HG02943 (cell line): Measurements from ENCODE around the gene FMO1.
"Not testable (repeated sequence)": the region's sequence is repeated elsewhere in the genome, so short reads cannot be mapped to it uniquely, and the experiment has no call there.

ENCODE experiments used
- ATAC-seq: cut with Tn5 transposase; IDR thresholded peaks from one replicate; pipeline ENCODE4 v1.9.1; 2021; ENCODE audit warnings: mild to moderate bottlenecking, low read depth, moderate library complexity; ENCODE audit not compliant: unreplicated experiment

FMO1 gene

GRCh38 chr1:171231326-171231725, 17.0 kb upstream of the FMO1 start:
- ATAC-seq, result no peak

DNA sequence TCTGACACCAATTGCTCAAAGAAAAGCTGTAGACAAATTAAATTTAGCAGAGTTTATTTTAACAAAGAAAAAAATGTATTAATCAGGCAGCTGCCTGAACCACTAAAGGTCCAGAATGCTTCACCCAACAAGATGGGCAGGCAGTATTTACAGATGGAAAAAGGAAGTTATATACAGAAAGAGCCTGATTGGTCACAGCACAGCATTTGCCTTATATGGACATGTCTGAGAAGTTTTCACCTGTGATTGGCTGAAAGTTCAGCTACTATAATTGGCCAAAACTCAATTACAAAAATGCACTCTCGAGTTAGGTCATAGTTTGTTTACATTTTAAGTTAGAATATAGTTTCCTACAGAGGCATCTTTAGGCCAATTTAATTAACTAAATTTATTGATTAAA, 15.1 kb upstream of the FMO1 start:
- no peak for ATAC-seq

GRCh38 chr1:171236231-171236630, 12.1 kb upstream of the FMO1 start:
- not testable (repeated sequence) for ATAC-seq

GRCh38 chr1:171243878-171244277, 4.4 kb upstream of the FMO1 start:
- ATAC-seq, result no peak

- no peak for ATAC-seq
Measured at GRCh38 chr1:171245458-171246064, 2.7 kb upstream of the FMO1 start.

DNA sequence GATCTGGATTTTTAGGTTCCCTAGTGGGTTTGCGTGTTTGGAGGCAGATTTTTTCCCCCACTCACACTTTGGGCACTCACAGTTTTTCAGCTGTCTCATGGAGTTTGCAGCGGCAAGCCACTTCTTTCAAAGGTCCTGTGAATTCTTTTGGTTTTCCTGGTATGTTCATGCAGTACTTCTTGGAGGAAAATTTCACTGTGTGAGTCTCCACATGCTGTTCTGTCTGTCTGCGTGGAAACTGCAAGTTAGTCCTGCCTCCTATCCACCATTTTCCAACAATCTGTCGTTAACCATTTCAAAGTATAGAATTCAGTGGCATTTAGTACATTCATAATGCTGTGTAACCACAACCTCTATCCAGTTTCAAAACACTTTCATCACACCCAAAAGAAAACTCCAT, 793 bp upstream of the FMO1 start:
- no peak for ATAC-seq

DNA sequence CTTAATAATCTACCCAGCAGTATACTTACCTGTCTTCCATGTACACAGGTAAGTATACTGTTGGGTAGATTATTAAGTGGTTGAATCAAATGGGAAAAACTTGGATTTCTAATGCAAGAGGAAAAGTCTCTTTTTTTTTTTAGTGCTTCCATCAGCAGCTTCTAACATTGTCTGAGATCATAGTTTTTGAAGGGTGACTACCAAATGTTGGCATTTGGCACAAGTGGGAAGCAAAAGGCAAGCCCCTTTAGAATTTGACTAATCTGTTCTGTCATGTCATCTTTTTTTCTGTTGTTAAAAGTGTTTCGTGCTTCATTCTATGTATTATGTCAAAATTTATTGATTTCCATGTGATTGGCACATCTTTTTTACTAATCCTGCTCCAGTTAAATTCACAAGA, 547 bp downstream of the FMO1 start:
- no peak for ATAC-seq

DNA sequence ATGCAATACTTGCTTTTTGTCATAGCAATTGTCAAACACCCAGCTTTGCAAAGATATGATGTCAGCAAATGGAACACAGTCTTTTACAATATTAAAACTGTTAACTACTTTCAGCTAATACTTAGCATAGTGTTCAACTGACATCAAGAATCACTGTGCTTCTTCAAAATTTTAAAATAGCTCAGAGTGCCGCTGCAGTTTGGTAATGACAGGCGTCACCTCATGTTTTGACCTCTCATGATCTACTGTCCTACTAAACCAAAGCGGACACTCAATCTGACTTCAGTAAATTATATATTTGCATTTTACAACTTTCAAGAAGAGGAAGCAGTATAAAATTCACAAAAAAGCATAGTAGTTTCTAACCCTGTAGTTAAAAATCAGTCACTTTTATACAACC, 2.0 kb downstream of the FMO1 start:
- ATAC-seq, result no peak

DNA sequence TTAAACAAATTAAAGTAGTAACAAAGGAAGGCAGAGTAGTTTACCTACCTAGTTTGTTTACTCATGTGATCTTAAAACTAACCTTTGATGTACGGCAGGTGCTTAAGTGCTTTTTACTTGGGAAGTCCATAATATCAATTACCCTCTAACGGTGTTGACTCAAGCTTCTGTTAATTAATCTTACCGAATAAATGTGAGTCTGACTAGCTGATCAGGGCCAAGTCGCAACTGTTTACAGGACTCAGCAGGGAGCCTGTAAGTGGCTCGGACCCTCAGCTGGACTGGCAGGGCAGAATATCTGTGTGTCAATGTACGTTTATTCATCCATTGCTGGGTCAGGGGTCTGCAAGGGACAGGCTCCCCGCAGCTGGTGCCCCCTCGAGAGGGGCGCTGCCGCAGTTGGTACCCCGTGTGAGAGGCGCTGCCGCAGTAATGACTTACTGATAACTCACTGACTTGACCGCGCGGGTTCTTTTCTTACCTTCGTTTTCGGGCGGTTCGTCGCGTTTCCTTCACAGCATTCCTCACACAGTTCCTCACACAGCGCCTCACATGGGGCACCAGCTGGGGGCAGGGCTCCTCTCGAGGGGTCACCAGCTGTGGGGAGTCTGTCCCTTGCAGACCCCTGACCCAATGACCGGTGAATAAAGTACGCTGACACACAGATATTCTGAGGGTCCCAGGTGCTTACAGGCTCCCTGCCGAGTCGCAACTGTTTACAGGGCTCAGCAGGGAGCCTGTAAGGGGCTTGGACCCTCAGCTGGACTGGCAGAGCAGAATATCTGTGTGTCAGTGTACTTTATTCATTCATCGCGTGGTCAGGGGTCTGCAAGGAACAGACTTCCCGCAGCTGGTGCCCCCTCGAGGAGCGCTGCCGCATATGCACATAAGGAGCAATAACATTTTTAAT, 3.0 kb downstream of the FMO1 start:
- ATAC-seq, result no peak

GRCh38 chr1:171251952-171252300, 3.6 kb downstream of the FMO1 start:
- ATAC-seq, result no peak

DNA sequence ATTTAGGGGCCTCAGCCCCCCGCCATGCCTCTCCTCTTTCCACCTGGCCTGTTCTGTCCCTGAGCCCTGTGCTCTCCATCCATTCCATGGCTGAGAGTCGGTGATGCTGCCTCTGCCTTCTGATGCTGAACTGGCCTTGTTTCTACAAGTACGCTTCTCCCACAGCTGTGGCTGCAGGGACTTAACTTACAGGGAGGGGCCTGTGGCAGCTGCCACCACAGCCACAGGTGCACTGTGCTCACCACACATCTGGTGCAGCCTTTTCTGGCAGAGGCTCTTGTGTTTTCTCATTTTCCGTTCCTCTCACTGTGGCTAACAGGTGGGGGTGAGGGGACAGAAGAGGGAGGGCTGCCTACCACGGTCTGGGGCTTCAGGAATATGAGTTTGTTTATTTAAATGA, 4.2 kb downstream of the FMO1 start:
- ATAC-seq, result peak; percentile 89

DNA sequence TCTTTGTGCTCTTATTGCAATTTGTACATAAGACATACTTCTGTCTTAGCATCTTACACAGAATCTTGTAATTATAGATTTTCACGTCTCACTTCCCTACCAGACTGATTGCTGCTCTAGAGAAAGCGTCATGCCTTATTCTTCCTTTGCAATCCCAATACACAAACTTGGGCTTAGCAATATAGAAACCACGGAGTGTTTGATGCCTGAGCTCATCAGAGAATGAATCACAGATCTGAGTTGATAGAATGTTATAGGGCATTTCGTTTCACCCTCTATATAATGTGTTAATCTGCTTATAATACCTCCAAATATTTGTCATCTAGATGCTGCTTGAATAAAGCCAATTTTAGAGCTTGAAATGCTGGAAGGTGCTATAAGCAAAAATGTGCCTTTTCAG, 6.6 kb downstream of the FMO1 start:
- ATAC-seq, result no peak

DNA sequence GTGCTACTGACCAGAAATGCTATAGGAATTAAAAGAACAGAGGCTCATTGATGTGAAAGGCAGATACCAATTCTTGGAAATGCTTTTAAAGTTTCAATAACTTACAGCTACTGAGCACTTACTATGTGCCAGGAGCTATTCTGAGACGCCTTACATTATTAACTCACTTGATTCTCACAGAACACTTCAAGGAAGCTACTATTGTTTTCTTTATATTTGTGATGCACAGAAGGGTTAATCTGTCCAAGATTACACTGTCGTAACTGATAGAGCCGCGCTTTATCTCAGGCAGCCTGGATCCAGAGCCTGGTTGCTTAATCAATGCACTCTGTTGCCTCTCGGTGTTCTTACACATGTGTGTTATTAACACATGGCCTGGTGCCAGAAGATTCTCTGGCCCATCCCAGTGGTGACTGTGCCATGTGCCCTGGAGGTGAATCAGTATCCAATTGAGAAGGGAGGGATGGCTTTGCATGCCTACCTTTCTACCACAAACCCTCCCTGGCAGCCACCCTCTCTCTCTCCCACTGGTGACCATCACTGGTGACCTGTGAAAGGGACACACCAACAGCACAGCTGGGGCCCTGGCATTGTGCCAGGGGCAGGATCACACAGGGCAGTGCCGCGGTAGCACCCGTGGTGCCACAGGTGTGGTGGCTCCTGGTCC, 8.8 kb downstream of the FMO1 start:
- ATAC-seq, result no peak

- no peak for ATAC-seq
Measured at GRCh38 chr1:171257607-171258076, 9.3 kb downstream of the FMO1 start.

- ATAC-seq, result no peak
Measured at GRCh38 chr1:171258429-171258828, 10.1 kb downstream of the FMO1 start.

- no peak for ATAC-seq
Measured at GRCh38 chr1:171258943-171259342, 10.6 kb downstream of the FMO1 start.

GRCh38 chr1:171261336-171261735, 13.0 kb downstream of the FMO1 start:
- ATAC-seq, result no peak

DNA sequence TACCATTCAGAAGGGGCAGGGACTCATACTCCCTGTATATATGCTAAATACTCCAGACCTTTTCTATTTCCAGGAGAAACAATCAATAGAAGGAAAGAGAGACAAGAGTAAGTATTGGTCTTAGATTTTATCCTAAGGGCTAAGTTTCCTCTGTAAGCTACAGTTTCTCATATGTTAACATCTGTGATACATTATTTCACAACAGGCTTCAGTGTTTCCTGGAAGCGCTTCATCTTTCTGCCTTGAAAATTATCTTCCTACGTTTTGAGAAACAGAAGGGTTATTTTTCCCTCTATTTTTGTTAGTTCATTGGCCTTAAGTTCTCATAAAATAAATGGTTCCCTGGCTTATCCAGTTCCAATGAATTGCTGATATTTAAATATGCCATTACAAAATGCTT, 15.6 kb downstream of the FMO1 start:
- ATAC-seq, result no peak

- no peak for ATAC-seq
Measured at GRCh38 chr1:171265686-171266085, 17.4 kb downstream of the FMO1 start.

GRCh38 chr1:171266930-171267329, 18.6 kb downstream of the FMO1 start:
- ATAC-seq, result no peak

- ATAC-seq, result no peak
Measured at GRCh38 chr1:171267391-171267790, 19.1 kb downstream of the FMO1 start.

GRCh38 chr1:171270806-171271205, 22.5 kb downstream of the FMO1 start:
- ATAC-seq, result no peak
